GM12878 (cell line): ENCODE results near the gene CINP. TPM values are rescaled to one million over a fixed set of nuclear protein-coding genes. Genes with fewer than 3 reads are reported as not detected.
A peak's percentile ranks its signal among the peaks of the same experiment; 100 is the strongest.

Source experiments
- BRCA1 ChIP-seq: IDR thresholded peaks from 2 replicates; pipeline ENCODE4 v1.6.1; 2011; ENCODE audit warnings: low read depth, low read length, improper control_type of control experiment
- CEBPB ChIP-seq, 2 experiments: fragments of 150-350 bp in 1 of 2; IDR thresholded peaks; 2 replicates each; pipeline ENCODE4 v1.6.1; 2012 to 2014; ENCODE audit warnings: low read depth in 2 of 2, low read length in 2 of 2, borderline replicate concordance in 1 of 2, inconsistent platforms in 1 of 2
- CREM ChIP-seq: IDR thresholded peaks from 2 replicates; pipeline ENCODE4 v1.6.1; 2014; ENCODE audit warnings: antibody characterized with exemption, low read depth
- EGR1 ChIP-seq, 2 experiments: IDR thresholded peaks; 1 replicate in 1 of 2; 2 replicates in 1 of 2; pipeline ENCODE4 v1.6.1; 2011 to 2012; ENCODE audit warnings: low read depth in 2 of 2, low read length in 2 of 2, borderline replicate concordance in 1 of 2, mild to moderate bottlenecking in 1 of 2, moderate library complexity in 1 of 2
- EP300 ChIP-seq, 2 experiments: fragments of 150-350 bp in 1 of 2; IDR thresholded peaks; 2 replicates each; pipeline ENCODE4 v1.6.1; 2011 to 2012; ENCODE audit warnings: low read depth in 2 of 2, low read length in 2 of 2, borderline replicate concordance in 1 of 2, improper control_type of control experiment in 1 of 2, inconsistent platforms in 1 of 2; ENCODE audit not compliant: control insufficient read depth in 1 of 2
- FOS ChIP-seq: IDR thresholded peaks from 3 replicates; pipeline ENCODE4 v1.6.1; 2011; ENCODE audit warnings: borderline replicate concordance; ENCODE audit not compliant: insufficient read length; ENCODE audit errors: extremely low read depth
- JUND ChIP-seq: IDR thresholded peaks from 2 replicates; pipeline ENCODE4 v1.6.1; 2012; ENCODE audit warnings: low read depth, mild to moderate bottlenecking, low read length, improper control_type of control experiment, moderate library complexity
- NFXL1 ChIP-seq: fragments of 450-650 bp; IDR thresholded peaks from 2 replicates; pipeline ENCODE4 v1.6.1; 2017; ENCODE audit warnings: antibody characterized with exemption, mild to moderate bottlenecking, borderline replicate concordance
- PAX8 ChIP-seq: fragments of 450-650 bp; IDR thresholded peaks from 2 replicates; pipeline ENCODE4 v1.6.1; 2017; ENCODE audit warnings: mild to moderate bottlenecking, moderate library complexity
- POLR2AphosphoS5 ChIP-seq: IDR thresholded peaks from 2 replicates; pipeline ENCODE4 v1.6.1; 2011; ENCODE audit warnings: mild to moderate bottlenecking, low read length, inconsistent platforms
- SIX5 ChIP-seq: IDR thresholded peaks from 2 replicates; pipeline ENCODE4 v1.6.1; 2011; ENCODE audit warnings: mild to moderate bottlenecking, low read depth, low read length, moderate library complexity; ENCODE audit not compliant: severe bottlenecking
- SREBF2 ChIP-seq: IDR thresholded peaks from 2 replicates; pipeline ENCODE4 v1.6.1; 2012; ENCODE audit warnings: mild to moderate bottlenecking, low read length
- SRF ChIP-seq, 2 experiments: IDR thresholded peaks; 2 replicates each; pipeline ENCODE4 v1.6.1; 2011; ENCODE audit warnings: low read depth in 2 of 2, low read length in 2 of 2, mild to moderate bottlenecking in 1 of 2, moderate library complexity in 1 of 2
- TAF1 ChIP-seq: IDR thresholded peaks from 2 replicates; pipeline ENCODE4 v1.6.1; 2011; ENCODE audit warnings: mild to moderate bottlenecking, low read depth, low read length, borderline replicate concordance
- TCF3 ChIP-seq: IDR thresholded peaks from 2 replicates; pipeline ENCODE4 v1.6.1; 2012; ENCODE audit warnings: low read depth, mild to moderate bottlenecking, low read length, borderline replicate concordance; ENCODE audit not compliant: insufficient read depth
- USF1 ChIP-seq: IDR thresholded peaks from 2 replicates; pipeline ENCODE4 v1.6.1; 2011; ENCODE audit warnings: borderline replicate concordance, low read depth, mild to moderate bottlenecking, moderate library complexity, mixed read lengths, low read length; ENCODE audit not compliant: insufficient read depth; ENCODE audit errors: extremely low read length
- USF2 ChIP-seq: IDR thresholded peaks from 2 replicates; pipeline ENCODE4 v1.6.1; 2011; ENCODE audit warnings: low read depth, low read length, improper control_type of control experiment, borderline replicate concordance
- ZNF24 ChIP-seq: fragments of 450-650 bp; IDR thresholded peaks from 2 replicates; pipeline ENCODE4 v1.6.1; 2017; ENCODE audit warnings: antibody characterized with exemption, mild to moderate bottlenecking
- ZNF687 ChIP-seq: fragments of 450-650 bp; IDR thresholded peaks from 2 replicates; pipeline ENCODE4 v1.6.1; 2017; ENCODE audit warnings: mild to moderate bottlenecking, moderate library complexity
- ZSCAN29 ChIP-seq: fragments of 450-650 bp; IDR thresholded peaks from 2 replicates; pipeline ENCODE4 v1.6.1; 2017; ENCODE audit warnings: mild to moderate bottlenecking, moderate library complexity
- ZZZ3 ChIP-seq: IDR thresholded peaks from 2 replicates; pipeline ENCODE4 v1.6.1; 2011; ENCODE audit warnings: low read depth; ENCODE audit not compliant: control insufficient read depth, insufficient read length
- polyA plus RNA-seq, 11 experiments: library from polyadenylated mRNA; depleted of rRNA in 4 of 11; unstranded in 6 of 11; stranded (reverse) in 5 of 11; fragments of >200 nt; fragmentation: Nextera tagmentation in 4 of 11; fragmentation: Illumina TruSeq in 1 of 11; extraction: Ambion mirVana in 4 of 11; extraction: Trizol in 1 of 11; gene quantifications; 1 replicate in 1 of 11; 2 replicates in 10 of 11; pipeline versions ENCODE4 v1.2.1 to v1.2.3, GENCODE V29; 2011 to 2016; ENCODE audit warnings: inconsistent platforms in 2 of 11, missing spikeins in 2 of 11, low read depth in 1 of 11
- total RNA-seq, 4 experiments: library from RNA; depleted of rRNA in 3 of 4; stranded (reverse); fragments of >200 nt in 3 of 4; fragmentation: Illumina TruSeq in 1 of 4; extraction: Trizol in 1 of 4; gene quantifications; 2 replicates each; pipeline versions ENCODE4 v1.2.1 to v1.2.3, GENCODE V29; 2013 to 2021

Gene CINP
- total and polyA plus RNA-seq, 10 of the 15 experiments (the other 5 are each of a cell fraction or from before 2014, with no cell fraction given): 45.4 to 73.3 (median 52.9) TPM

DNA sequence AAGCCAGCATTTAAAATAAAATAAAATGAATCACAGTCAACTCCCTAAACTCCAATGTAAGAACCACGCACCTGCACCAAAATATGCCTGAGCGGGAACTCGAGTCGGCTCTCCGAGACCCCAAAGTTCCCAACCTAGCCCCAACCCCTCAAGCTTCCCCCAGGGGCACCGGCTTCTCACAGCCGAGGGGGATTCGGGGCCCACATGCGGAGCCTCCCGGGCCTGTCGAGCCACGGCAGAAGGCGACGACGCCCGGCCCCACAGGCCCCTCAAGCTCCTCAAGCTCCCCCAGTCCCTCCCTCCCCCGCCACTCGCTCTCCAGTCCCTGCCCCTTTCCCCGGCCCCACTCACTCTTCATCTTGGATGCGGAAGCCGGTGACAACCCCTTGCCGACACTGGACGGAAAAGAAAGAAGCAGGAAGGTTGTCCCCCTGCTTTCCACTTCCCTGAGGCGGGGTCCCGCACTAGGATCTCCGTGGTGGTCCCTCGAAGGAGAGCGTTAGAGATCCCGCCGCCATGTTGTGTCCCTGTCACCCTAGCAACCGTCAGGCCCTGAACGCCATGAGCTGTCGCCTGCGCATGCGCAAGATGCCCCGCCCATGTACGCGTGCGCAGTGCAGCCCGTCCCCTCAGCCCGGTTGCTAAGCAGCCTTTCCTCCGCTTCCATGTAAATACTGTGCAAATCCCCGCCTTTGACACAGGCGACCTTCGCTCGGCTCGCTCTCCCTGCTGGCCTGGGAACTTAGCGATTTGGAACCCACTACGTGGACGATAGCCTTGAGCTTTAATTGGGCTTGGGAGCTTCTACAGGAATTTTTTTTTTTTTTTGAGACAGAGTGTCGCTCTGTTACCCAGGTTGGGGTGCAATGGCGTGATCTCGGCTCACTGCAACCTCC lies 57.8 kb downstream of the CINP start, which contains the start of gene MOK (continued):
- TF ChIP-seq ZNF687 (no peak), USF2 (no peak), EP300 (IDR thresholded peaks at IDR 0.05; ENCODE audit: borderline replicate concordance in 1 of 2, control insufficient read depth in 1 of 2, low read depth in 2 of 2, low read length in 2 of 2) (no peak), ZNF24 (no peak), ZSCAN29 (no peak), POLR2AphosphoS5 (no peak), JUND (no peak), EGR1 (IDR thresholded peaks at IDR 0.05; ENCODE audit: borderline replicate concordance in 1 of 2, low read depth in 2 of 2, low read length in 2 of 2) (no peak), ZZZ3 (no peak), SIX5 (peak; percentile 19), BRCA1 (no peak), TCF3 (no peak), NFXL1 (no peak), SREBF2 (no peak), CEBPB (IDR thresholded peaks at IDR 0.05; ENCODE audit: borderline replicate concordance in 1 of 2, low read depth in 2 of 2, low read length in 2 of 2) (no peak), USF1 (no peak), PAX8 (no peak), CREM (no peak), FOS (no peak), SRF (IDR thresholded peaks at IDR 0.05; ENCODE audit: low read depth in 2 of 2, low read length in 2 of 2) (no peak), TAF1 (no peak)
